ENCODE results near the gene JARID2.

The JARID2 gene

DNA sequence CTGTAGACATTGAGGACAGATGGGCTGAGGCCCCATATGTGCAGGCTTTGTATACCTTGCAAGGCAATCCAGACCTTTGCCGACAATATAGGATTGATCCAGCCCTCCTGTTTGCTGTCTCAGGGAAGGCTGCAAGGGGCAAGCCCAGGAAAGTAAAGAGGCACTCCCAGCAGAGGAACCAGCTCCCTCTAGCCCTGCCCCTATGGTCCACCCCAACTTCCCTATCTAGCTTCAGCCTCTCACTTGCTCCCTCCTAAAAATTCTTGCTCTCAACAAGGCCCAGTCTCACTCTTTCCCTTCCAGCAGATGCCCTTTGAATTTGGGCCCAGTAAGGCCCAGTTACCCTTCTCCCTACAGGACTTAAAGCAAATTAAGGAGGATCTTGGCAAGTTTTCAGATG, 92.6 kb downstream of the JARID2 start:
- peak; percentile 53 to 59 for DNase-seq

DNA sequence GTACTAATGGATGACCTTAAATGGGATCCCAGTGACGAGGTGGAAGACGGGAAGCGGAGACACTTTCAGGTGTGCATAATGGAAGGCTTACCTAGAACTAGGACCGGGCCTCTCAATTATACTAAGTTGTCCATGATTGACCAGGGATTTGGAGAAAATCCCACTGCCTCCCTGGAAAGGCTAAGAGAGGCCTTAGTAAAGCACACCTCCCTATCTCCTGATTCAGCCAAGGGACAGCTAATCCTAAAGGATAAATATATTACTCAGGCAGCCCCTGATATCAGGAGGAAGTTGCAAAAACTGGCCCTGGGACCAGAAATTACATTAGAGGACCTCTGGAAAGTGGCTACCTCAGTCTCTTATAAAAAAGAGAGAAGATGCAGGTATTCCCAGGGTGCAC, 93.2 kb downstream of the JARID2 start:
- DNase-seq: no peak

DNA sequence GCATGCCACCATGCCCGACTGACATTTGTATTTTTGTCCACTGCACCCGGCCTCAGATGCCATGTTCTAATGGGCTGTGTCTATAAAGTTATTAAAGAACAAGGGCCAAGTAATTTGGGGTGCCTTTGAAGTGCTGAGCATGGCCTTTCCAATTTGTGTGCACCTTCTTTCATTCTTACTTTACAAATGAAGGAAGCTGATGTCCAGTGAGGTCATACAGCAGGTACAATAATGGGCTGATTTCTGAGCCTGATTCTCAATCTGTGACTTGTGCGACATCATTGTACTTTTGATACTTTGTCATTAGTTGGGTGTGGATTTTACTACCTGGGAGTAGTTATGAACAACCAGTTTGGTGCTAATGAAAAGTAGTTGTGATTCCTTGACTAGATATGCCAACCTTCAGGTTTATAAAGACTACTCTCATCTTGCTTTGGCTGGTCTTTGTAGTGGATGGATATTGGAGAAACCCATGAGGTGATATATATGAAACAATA, 94.3 kb downstream of the JARID2 start:
- no peak for DNase-seq

DNA sequence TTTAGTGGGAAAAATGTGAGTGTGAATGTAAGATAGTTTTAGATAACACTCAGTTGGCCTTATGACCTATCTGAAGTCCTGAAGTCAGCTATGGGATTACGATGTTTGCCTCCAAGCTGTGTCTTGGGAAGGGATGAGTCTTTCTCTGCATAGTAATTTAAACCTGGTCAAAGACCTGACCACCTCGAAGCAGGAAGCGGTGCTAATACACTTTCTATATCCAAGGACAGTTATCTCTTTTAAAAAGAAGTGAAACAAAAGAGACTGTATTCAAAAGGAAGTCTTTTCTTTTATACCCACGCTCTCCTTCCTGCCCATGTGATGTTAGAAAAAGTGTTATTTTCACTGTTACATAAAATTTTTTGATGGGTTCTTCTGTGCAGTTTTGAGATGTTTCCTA, 94.9 kb downstream of the JARID2 start:
- DNase-seq: no peak

DNA sequence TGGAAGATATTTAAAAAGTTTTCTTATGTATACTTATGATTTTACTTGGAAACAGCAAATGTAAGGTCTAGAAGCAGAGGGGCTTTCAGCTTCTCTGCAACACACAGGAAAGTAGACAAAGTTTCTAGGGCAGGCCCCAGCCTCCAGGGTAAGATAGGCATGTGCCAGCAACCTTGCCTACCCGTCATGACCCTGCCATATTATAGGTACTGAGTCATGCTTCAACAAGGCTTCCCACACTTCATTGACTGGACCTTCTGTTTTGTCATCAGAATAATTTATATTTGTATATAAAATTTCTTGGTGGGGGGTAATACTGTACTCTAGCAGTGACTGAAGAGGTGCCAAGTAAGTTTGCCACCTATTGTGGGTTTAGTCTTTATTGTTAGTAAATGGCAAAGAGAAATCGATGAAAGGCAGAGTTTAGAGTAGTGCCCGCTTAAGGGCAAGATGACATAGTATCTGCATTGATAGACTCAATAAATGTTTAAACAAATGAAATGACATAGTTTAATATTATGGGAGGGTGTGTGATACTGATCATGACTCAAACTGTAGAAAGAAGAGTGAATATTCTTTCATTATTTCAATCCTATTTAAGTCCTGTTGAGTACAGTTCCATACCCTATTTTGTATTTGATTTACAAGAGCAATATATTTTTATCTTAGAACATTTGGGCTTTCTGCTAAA, 95.6 kb downstream of the JARID2 start:
- no peak for DNase-seq

DNA sequence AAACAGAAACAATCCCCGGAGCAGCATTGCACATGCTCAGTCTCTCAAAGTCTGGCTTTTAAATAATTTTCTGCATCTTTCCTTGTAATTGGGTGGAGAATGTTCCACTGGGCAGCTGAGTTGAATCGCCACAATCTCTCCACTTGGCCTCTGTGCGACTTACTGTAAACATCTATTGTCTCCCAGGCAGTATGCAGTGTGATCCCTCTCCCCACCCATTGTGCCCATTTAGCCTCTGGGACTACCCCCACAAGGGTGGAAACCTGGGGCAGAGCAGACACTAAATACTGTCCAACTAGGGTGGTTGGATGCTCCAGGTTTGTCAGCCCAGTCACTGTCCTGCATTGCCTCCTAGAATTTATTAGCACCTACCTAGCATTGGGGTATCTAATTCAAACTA, 96.2 kb downstream of the JARID2 start:
- DNase-seq: no peak

DNA sequence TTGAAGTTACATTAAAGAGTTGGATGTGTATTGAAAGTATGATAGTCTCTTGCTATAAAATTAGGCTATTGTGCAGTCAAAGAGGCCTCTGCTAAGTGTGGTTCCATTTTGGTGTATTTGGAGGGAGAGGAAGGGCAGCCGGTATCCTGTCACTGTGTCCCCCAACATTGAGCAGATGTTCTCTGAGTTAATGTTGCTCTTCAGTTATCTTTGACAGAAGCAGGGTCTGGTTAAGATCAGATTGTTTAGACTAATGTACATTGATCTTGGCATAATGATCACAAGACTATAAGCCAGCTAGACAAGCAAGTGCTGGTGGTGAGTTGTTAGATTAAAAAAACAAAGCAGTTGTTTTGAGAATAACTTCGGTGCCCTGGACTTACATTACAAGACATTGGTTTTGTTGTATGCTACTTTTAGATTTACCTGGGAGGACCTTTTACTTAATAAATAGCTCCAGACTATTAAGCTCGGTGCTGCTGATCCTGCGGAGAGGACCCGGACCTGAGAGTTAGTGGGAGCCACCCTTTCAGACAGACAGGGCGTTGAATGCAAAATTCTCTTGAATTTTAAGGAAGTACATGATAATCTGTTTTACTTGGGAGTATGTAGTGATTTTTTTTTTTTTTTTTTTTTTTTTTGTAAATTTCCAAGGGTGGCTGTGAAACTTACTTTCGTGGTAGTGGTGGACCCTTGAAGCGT, 97.8 kb downstream of the JARID2 start:
- DNase-seq: peak in 1 of 2 experiments; percentile 13

DNA sequence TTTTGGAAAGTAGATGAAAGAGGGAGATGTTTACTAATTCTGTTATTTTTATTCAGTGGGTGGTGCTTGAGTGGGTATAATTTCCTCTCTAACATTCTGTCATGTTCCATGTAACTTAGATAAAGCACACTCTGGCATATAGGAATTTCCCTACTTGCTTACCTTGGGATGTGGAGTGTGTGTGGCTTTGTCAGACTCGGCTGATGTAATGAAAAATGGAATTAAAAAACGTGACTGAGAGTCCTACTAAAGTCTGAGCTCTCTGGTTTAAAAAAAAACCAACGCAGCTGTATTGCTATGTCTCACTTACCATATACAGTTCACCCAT, 98.3 kb downstream of the JARID2 start:
- DNase-seq: no peak

DNA sequence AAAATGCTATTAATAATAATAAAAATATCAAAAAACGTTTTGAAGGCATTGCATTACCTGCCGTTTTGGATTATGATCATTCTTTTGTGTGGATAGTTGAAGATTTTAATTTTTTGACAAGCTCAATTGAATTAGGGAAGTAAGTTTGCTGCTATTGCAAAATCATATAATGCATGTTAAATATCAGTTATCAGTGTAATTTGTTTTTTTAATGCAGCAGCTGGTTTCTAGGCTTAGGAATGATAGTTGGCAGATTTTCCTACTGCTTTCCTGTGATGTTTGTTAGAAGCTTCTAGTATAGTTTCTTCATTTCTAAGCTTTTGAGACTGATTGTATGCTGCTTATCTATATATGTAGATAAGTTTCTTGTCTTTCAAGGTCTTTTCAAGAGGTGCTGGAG, 99.0 kb downstream of the JARID2 start:
- DNase-seq: peak; percentile 10 to 12

DNA sequence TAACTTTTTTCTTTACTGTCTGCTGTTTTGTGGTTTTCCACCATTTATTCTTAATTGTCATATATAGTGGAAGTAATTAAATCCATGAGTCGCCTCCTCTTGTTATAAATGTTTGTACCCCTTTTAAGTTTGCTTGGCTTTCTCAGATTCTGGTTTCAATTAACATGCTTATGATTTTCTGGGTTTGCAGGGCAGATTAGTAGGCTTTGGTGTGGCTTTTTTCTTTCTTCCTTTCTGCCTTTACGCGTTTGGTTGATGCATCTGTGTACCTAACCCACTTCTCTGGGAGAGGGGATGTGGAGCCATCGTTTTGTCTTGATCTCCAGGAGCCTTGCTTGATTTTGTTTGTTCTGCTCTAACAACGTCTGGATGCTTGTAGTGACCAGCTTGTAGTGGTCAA, 100.4 kb downstream of the JARID2 start:
- no peak for DNase-seq

DNA sequence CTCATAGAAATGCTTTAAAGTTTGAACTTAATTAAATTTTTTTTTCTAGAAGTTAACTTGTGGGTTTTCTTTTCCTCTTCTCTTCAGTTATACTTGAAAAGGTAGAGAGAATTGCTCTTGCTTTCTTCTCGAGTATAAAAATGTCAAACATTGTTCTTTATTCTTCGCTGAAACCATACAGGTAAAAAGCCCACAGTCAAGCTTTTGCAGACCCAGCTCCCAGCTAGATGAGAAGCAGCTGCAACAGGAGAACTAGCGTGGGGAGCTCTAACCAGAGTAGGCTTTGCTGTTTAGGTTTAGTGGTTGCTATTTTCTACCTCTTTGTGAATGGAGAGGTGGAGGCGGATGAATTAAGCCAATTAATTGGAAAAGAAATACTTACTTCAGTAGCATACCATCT, 102.7 kb downstream of the JARID2 start:
- no peak for DNase-seq

DNA sequence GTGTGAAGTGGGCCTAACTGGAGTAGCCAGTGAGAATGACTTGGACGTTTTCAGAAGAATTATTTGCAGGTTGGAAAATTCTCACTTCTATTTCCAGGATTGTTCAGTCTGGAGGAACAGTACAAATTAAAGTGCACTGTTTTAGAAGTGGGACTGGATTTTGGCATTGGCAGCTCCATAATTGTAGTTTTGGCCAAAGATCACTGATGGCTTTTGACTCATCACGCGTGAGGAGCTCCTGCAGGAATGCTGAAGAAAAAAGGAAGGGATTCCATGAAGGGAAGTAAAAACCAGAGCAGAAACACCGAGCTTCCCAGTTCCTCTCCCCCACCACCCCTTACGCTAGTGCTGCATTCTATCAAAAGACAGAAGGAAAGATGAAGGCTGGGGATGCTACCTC, 103.5 kb downstream of the JARID2 start:
- no peak for DNase-seq

DNA sequence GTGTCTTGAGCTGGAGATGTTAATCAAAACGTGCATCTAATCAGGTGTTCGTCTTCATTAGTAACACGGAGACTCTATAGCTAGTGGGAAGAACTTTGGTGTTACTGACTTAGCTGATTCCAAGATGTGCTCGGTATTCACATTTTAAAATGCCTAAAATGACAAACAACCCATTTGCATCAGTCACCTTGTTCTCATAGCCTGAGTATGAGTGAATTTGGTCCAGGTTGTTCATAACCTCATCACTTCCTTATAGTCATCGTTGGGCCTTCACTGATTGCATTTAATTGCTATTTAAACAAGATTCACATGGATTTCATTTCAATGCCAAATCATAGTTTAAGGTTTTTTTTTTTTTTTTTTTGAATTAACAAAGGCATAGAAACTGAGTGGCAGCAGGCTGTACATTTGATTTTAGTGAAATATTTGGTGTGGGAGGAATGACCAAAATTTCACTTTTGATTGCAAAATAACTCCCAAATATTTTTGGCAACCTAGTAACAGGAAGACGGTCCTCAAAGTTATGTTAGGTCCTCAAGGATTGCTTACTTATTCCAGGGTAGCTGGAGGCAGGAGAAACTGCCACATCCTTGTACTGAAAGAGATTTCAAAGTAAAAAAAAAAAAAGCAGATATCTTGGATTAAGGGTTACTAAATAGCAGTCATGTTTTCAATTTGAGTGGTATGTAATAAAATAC, 104.7 kb downstream of the JARID2 start:
- no peak for DNase-seq

DNA sequence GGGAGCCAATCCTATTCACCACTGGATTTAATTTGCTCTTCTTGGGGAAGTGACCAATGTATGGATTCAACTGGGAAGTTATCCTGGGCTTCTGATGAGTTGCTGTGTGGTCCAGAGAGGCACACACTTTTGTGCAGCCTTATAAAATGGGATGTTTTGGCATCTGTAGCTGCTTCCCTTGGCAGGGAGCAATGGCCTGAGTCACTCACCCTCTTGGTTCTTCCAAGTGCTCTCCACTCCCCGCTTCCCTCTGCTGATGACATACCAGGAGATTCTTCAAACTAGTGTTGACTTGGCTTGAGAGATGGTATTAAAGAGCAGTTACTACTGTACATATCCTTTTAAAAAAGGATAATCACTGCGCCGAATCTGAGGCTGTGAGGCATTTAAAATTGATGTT, 105.8 kb downstream of the JARID2 start:
- DNase-seq: no peak

DNA sequence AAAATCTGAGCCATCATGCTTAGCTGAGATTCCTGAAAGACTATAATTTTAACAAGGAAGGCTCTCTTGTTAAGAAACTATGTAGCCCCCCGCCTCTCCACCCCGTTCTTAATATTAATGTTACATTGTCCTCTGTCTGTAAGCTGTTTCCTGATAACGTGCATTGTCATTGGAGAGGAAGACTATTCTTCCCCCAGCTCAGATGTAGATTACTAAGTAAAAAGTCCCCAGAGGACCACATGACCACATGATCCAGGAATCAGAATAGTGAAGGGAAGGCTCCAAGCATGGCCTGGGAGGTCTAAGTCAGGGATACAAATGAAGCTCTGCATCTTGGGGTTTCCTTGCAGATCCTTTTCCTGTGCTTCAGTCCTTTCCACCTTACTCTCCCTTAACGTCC, 106.4 kb downstream of the JARID2 start:
- no peak for DNase-seq

DNA sequence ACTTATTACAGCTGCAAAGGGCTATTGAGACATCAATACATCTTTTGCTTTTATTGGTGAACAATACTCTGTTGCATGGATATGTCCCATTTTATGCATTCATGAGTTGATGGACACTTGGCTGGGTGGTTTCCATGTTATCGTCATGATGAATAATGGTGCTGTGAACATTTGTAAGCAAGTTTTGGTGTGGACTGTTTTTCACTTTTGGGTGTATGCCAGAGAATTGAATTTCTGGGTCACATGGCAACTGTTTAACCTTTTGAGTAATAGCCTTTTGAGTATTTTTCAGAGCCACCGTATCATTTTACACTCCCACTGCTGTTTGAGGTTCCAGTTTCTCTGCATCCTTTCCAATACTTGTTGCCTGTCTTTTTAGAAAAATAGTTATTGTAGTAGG, 107.0 kb downstream of the JARID2 start:
- no peak for DNase-seq

DNA sequence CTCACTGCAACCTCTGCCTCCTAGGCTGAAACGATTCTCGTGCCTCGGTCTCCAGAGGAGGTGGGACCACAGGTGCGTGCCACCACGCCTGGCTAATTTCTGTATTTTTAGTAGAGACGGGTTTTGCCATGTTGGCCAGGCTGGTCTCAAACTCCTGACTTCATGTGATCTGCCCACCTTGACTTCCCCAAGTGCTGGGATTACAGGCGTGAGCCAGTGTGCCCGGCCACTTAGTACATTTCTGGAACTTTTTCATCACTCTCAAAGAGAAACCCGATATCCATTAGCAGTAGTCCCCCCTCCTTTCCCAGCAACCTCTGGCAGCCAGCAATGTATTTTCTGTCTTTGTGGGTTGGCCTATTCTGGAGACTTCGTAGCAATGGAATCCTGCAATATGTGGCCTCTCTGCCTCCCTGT, 109.8 kb downstream of the JARID2 start:
- peak; percentile 29 to 48 for DNase-seq

DNA sequence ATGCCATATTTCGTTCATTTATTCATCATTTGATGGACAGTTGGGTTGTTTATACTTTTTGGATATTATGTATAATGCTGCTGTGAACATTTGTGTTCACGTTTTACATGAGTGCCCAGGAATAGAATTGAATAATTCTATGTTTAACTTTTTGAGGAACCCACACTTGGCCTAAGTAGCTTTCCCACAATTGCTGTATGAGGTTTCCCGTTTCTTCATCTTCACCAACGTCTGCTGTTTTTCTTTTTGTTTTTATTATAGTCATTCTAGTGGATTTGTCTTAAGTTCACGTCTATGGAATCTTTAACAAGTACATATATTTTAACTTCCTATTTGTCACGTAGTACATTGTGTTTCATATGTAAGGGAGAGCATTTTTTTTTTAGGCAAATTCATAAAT, 110.3 kb downstream of the JARID2 start:
- peak; percentile 47 to 48 for DNase-seq

DNA sequence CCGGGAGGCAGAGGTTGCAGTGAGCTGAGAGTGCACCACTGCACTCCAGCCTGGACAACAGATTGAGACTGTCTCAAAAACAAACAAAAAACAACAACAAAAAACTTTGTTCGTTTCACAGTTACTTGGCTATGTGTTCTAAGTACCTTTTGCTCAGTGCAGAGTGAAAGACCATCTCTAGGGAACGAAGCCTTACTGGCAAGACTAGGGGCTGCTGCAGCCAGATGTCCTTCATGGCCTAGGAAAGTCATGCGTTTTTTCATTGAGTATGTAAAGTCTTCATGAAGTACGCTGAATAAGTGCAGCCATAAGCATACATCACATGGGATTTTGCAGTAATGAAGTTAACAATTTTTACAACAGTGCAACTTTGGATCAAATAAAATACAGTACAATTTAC, 111.1 kb downstream of the JARID2 start:
- DNase-seq: no peak

DNA sequence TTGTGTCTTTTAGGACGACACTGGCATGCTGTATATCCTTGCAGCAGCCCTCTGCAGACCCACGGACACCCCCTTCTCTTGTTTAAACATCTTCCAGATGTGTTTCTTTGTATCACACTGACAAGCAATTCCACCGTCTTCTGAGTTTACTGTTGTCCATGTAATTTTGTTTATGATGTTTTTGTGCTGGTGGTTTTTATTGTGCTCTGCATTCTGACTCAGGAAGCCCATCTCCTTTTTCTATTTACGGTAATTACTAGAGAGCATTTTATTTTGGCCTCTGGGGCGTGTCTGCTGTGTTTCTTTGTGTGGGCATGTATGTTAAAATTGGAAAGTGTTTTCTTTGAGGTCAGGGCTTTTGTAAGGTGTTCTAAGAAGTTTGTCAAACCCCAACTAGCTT, 111.9 kb downstream of the JARID2 start:
- no peak for DNase-seq

DNA sequence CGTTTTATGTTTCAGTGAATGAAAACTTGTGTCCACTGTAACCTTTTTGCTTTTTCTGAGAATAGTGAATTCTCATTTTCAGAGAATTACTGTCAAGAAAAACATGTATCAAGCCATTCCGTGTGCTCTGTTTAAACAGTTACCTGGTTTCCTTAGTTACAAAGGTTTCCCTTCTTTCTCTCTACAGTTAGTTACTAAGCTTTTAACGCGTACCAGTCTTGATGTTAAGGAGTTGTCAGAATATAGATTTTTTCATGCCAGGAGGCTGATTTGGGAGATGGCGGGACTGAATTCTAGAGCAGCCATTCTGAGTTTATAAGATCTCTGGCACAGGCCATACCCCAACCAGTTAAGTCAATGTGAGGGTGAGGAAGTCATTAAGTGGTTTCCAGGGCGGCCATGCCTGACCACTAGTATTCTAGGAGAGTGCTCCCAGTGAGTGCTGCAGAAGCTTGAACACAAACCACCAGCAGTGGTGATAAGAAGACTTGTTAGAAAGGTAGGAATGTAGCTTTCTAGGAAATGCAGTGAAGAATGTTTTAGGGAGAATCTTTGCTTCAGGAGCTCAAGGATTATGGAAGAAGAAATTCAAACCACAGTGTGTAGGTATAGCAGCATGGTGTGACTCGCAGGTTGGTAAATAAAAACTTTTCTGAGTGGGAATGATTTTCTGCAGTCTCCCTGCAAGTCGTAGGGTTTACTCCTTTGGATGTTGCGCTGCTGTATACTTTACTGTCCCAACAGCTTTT, 112.9 kb downstream of the JARID2 start:
- DNase-seq: peak; percentile 30 to 43

DNA sequence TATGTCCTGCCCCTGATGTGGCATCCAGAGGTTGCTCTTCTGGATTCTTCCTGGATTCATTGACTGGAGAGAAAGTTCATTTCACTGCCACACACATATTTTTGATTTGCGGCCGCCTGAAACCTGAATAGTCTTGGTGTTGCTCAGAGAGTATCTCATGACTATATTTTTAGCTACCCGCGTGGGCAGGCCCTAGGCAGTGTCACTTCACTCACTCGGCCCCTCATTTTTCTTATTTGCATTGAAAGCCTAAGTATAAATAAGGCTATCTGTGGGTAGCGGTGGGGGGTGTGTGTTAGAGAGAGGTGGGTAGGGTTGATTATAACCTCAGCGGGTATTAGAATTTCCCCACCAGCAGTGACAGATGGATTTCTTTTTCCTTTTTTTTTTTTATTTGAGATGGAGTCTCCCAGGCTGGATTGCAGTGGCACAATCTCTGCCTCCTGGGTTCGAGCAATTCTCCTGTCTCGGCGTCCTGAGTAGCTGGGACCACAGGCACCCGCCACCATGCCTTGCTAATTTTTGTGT, 113.5 kb downstream of the JARID2 start:
- DNase-seq: no peak

DNA sequence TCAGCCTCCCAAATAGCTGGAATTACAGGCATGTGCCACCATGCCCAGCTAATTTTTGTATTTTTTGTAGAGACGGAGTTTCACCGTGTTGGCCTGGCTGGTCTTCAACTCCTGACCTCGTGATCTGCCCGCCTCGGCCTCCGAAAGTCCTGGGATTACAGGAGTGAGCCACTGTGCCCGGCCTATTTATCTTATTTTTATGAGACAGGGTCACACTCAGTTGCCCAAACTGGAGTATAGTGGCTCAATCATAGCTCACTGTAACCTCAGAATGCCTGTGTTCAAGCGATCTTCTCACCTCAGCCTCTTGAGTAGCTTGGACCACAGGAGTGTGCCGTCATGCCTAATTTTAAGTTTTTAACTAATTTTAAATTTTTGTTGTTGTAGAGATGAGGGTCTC, 114.4 kb downstream of the JARID2 start:
- no peak for DNase-seq
